HepG2 (cell line): ENCODE measurements around the gene SLC45A3. TPM values are rescaled to one million over a fixed set of nuclear protein-coding genes. Genes with fewer than 3 reads are reported as not detected.

Experiments
- ATAC-seq: fragments of 200-7000 bp; cut with Tn5 transposase; 3 replicates; pipeline ENCODE4 v1.9.1; 2020; ENCODE audit warnings: mild to moderate bottlenecking, moderate library complexity
- BruUV-seq: library from RNA; stranded (reverse); fragments of 400-500 nt; replicated peaks from 2 replicates; lab custom pipeline; 2021; lab: Mats Ljungman, UMichigan
- CTCF ChIA-PET: fragments of 300-600 bp; formaldehyde crosslinking; extraction: SDS; loops from one replicate; lab custom pipeline; 2021; ENCODE audit warnings: low total read pairs, inconsistent platforms, low intra/inter-chr PET ratio; lab: Yijun Ruan, JAX
- POLR2A ChIA-PET: fragments of 350-600 bp; sonication (Branson Sonifier 250); formaldehyde crosslinking; loops from one replicate; lab custom pipeline; 2020; ENCODE audit warnings: antibody characterized with exemption, inconsistent platforms; lab: Yijun Ruan, JAX
- DNase-seq: peaks from one replicate; pipeline ENCODE4 v3.0.0-alpha.2; 2015; ENCODE audit warnings: low spot score
- FAIRE-seq: peaks from 3 replicates; lab custom pipeline; 2011; peaks lifted over from hg19 to GRCh38; lab: Jason Lieb, UNC
- H2AFZ ChIP-seq: one replicate; pipeline ENCODE4 v1.6.1; 2011; ENCODE audit warnings: low read length, inconsistent platforms
- H3K27ac ChIP-seq: fragments of 300-600 bp; 3 replicates; pipeline ENCODE4 v1.8.0; 2011; ENCODE audit warnings: mixed run types, mild to moderate bottlenecking, mixed read lengths, low read length, inconsistent platforms; ENCODE audit not compliant: insufficient read depth; ENCODE audit errors: extremely low read length
- H3K27me3 ChIP-seq, 2 experiments: fragments of 200-600 bp in 1 of 2; 2 replicates in 1 of 2; 3 replicates in 1 of 2; pipeline versions ENCODE4 v1.6.0 to v1.8.0; 2011; ENCODE audit warnings: low read length in 2 of 2, mild to moderate bottlenecking in 2 of 2, moderate library complexity in 2 of 2, inconsistent platforms in 1 of 2; ENCODE audit not compliant: insufficient read depth in 2 of 2, control insufficient read depth in 1 of 2
- H3K36me3 ChIP-seq, 2 experiments: fragments of 200-600 bp in 1 of 2; replicated peaks in 1 of 2; 2 replicates in 1 of 2; 3 replicates in 1 of 2; pipeline versions ENCODE4 v1.5.1 to v1.8.0; 2011; ENCODE audit warnings: low read length in 2 of 2, inconsistent platforms in 1 of 2; ENCODE audit not compliant: insufficient read depth in 2 of 2, control insufficient read depth in 1 of 2
- H3K4me1 ChIP-seq: 2 replicates; pipeline ENCODE4 v1.5.1; 2012; ENCODE audit warnings: low read length, inconsistent platforms; ENCODE audit not compliant: insufficient read depth
- H3K4me2 ChIP-seq: 2 replicates; pipeline ENCODE4 v1.6.0; 2011; ENCODE audit warnings: low read depth, low read length, inconsistent platforms
- H3K4me3 ChIP-seq, 3 experiments: fragments of 200-600 bp in 1 of 3; sonication (generic), shearing (Covaris generic) in 1 of 3; replicated peaks in 1 of 3; 2 replicates each; pipeline ENCODE4 v1.5.1; 2011 to 2016; ENCODE audit warnings: low read length in 3 of 3, inconsistent platforms in 2 of 3, low read depth in 2 of 3, mild to moderate bottlenecking in 2 of 3, control low read depth in 1 of 3, mixed read lengths in 1 of 3; ENCODE audit not compliant: insufficient read depth in 1 of 3
- H3K79me2 ChIP-seq: one replicate; pipeline ENCODE4 v1.6.1; 2011; ENCODE audit warnings: low read length, inconsistent platforms; ENCODE audit not compliant: insufficient read depth
- H3K9ac ChIP-seq: 2 replicates; pipeline ENCODE4 v1.6.0; 2011; ENCODE audit warnings: mild to moderate bottlenecking, low read depth, low read length, inconsistent platforms; ENCODE audit not compliant: insufficient read depth
- H3K9me3 ChIP-seq: 2 replicates; pipeline ENCODE4 v1.5.1; 2012; ENCODE audit warnings: mild to moderate bottlenecking, low read length
- H4K20me1 ChIP-seq: 2 replicates; pipeline ENCODE4 v1.6.0; 2011; ENCODE audit warnings: inconsistent platforms, mild to moderate bottlenecking, low read length, moderate library complexity; ENCODE audit not compliant: insufficient read depth
- FOXA1 ChIP-seq, 2 experiments: fragments of 450-650 bp in 1 of 2; sonication (generic) in 1 of 2; formaldehyde crosslinking in 1 of 2; IDR thresholded peaks; 2 replicates each; pipeline versions ENCODE4 v1.4.0 to v1.6.1; 2016 to 2020; ENCODE audit warnings: missing genetic modification reagents in 1 of 2
- KAT8 ChIP-seq: IDR thresholded peaks from 2 replicates; pipeline ENCODE4 v1.6.1; 2016; ENCODE audit warnings: missing genetic modification reagents, missing compliant biosample characterization
- PITX1 ChIP-seq: sonication (generic); formaldehyde crosslinking; IDR thresholded peaks from 2 replicates; pipeline ENCODE4 v1.5.1; 2020; ENCODE audit warnings: mild to moderate bottlenecking, missing genetic modification reagents
- SOX5 ChIP-seq: IDR thresholded peaks from 2 replicates; pipeline ENCODE4 v1.6.1; 2016; ENCODE audit warnings: borderline replicate concordance
- ZFP36L1 ChIP-seq: sonication (generic); formaldehyde crosslinking; IDR thresholded peaks from 2 replicates; pipeline ENCODE4 v1.8.0; 2022; ENCODE audit warnings: mild to moderate bottlenecking, missing genetic modification reagents, moderate library complexity
- ZFP62 ChIP-seq: sonication (generic); formaldehyde crosslinking; IDR thresholded peaks from 2 replicates; pipeline ENCODE4 v1.4.0; 2020; ENCODE audit warnings: missing genetic modification reagents
- ZKSCAN1 ChIP-seq: fragments of 150-350 bp; IDR thresholded peaks from 2 replicates; pipeline ENCODE4 v1.6.1; 2014; ENCODE audit warnings: low read length
- ZNF354B ChIP-seq: sonication (generic); formaldehyde crosslinking; IDR thresholded peaks from 2 replicates; pipeline ENCODE4 v1.8.0; 2022; ENCODE audit warnings: mild to moderate bottlenecking, missing genetic modification reagents
- ZZZ3 ChIP-seq: sonication (generic); formaldehyde crosslinking; IDR thresholded peaks from 2 replicates; pipeline ENCODE4 v1.4.0; 2020; ENCODE audit warnings: missing genetic modification reagents, mild to moderate bottlenecking, borderline replicate concordance
- WGBS: methylation state at CpG from one replicate; pipeline ENCODE4 v1.1.6; 2017; ENCODE audit warnings: low lambda C conversion rate; 5-methylcytosine and 5-hydroxymethylcytosine counted together
- in situ Hi-C: cut with HindIII; loops from 2 replicates; pipeline ENCODE4 v1.10.0; 2017; ENCODE audit warnings: low pct_unique_long_range_greater_than_20kb; ENCODE audit not compliant: extremely low pct_ligation_motif_present
- intact Hi-C: fragments of 100-400 bp; cut with micrococcal nuclease; formaldehyde crosslinking; loops from one replicate; pipeline ENCODE4 v1.10.0; 2022; ENCODE audit not compliant: unreplicated experiment
- polyA plus RNA-seq, 8 experiments: library from polyadenylated mRNA; depleted of rRNA in 3 of 8; stranded (reverse) in 7 of 8; unstranded in 1 of 8; fragments of >200 nt; fragmentation: Illumina TruSeq in 4 of 8; extraction: Trizol in 4 of 8; gene quantifications; 2 replicates each; pipeline versions ENCODE4 v1.2.1 to v1.2.3, GENCODE V29; 2011 to 2016; ENCODE audit warnings: low read depth in 4 of 8, missing spikeins in 1 of 8, mixed read lengths in 1 of 8; ENCODE audit not compliant: insufficient read depth in 1 of 8
- total RNA-seq, 5 experiments: library from RNA; depleted of rRNA; stranded (reverse); fragments of >200 nt; fragmentation: Illumina TruSeq; extraction: Trizol; gene quantifications; 2 replicates each; pipeline ENCODE4 v1.2.3, GENCODE V29; 2016; ENCODE audit warnings: low read depth in 1 of 5
- TF ChIP-seq, protein P1 (sequence below): sonication (generic); formaldehyde crosslinking; IDR thresholded peaks from 2 replicates; pipeline ENCODE4 v1.5.1; 2020; ENCODE audit warnings: missing genetic modification reagents, mild to moderate bottlenecking, borderline replicate concordance
- TF ChIP-seq, protein P2 (sequence below): sonication (generic); formaldehyde crosslinking; IDR thresholded peaks from 2 replicates; pipeline ENCODE4 v1.8.0; 2022; ENCODE audit warnings: missing genetic modification reagents, low read depth, mild to moderate bottlenecking, borderline replicate concordance
- TF ChIP-seq, protein P3 (sequence below): sonication (generic); formaldehyde crosslinking; IDR thresholded peaks from 2 replicates; pipeline ENCODE4 v1.4.0; 2020; ENCODE audit warnings: missing genetic modification reagents
- TF ChIP-seq, protein P4 (sequence below): sonication (generic); formaldehyde crosslinking; IDR thresholded peaks from 2 replicates; pipeline ENCODE4 v1.9.0; 2021; ENCODE audit warnings: missing genetic modification reagents, borderline replicate concordance
- TF ChIP-seq, protein P5 (sequence below): IDR thresholded peaks from 2 replicates; pipeline ENCODE4 v1.6.1; 2016; ENCODE audit warnings: missing compliant biosample characterization, missing genetic modification reagents, borderline replicate concordance

SLC45A3 gene
- total and polyA plus RNA-seq, 2 of the 13 experiments (the other 11 are each of a cell fraction or from before 2014, with no cell fraction given), result 3.4 to 4.1 TPM

DNA sequence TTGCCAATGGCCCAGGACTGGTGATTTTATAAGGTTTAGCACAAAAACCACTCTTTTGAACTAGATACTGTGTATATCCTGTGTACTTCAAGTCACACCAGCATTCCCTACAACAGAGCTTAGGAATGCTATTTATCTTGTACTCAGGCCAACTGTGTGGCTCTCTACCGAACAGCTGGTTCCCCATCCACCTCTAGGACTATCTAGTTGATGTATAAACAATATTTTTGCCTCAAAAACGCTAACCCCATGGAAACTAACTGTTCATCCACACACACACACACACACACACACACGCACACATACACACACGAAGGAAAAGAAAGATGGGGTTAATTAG, 28.7 kb upstream of the SLC45A3 start:
- Histone ChIP-seq H3K4me2 (peak overlapping the region; percentile 28), H2AFZ (no peak overlapping the region), H4K20me1 (no peaks in the 10 kb centered on the region), H3K4me3 (no peak overlapping the region), H3K36me3 (no peaks in the 10 kb centered on the region), H3K27ac (peak overlapping the region; percentile 53), H3K79me2 (no peaks in the 10 kb centered on the region), H3K4me1 (peaks cover 78% of the 10 kb centered on the region), H3K9me3 (no peaks in the 10 kb centered on the region), H3K27me3 (no peaks in the 10 kb centered on the region), H3K9ac (no peak overlapping the region)
- peak; percentile 47 for DNase-seq
- WGBS, result 21% methylated on average over 4 of the region's 4 CpGs
- ChIA-PET POLR2A (interaction anchor here (1.1 to 2.2 kb wide), 6 partner anchors 15 to 126 kb away, joined by 3 to 16 read pairs (median 5); partner anchors contain the start of gene SLC45A3), CTCF (interaction anchor here (1.2 to 4.4 kb wide), 2 partner anchors 44 to 50 kb away, joined by 3 to 83 read pairs; no protein-coding TSS in a partner anchor)
- intact Hi-C loops, result no loop called here
- ATAC-seq, result peak; percentile 75
- in situ Hi-C loops, result no loop called here
- BruUV-seq, result no TSS peak
- no peak for FAIRE-seq
- TF ChIP-seq KAT8 (CRISPR knock-in tag) (no peak), SOX5 (CRISPR knock-in tag) (0 out of 2 replicates have a peak, but pooled peaks have one; percentile 13), PITX1 (no peak), ZFP36L1 (CRISPR knock-in tag) (no peak), FOXA1 (IDR thresholded peaks at IDR 0.05) (no peak), FOXA1 (CRISPR knock-in tag; IDR thresholded peaks at IDR 0.05) (no peak), ZKSCAN1 (no peak), ZZZ3 (CRISPR knock-in tag) (no peak), ZFP62 (CRISPR knock-in tag) (no peak), ZNF354B (CRISPR knock-in tag) (no peak)
- TF ChIP-seq, protein P1, sequence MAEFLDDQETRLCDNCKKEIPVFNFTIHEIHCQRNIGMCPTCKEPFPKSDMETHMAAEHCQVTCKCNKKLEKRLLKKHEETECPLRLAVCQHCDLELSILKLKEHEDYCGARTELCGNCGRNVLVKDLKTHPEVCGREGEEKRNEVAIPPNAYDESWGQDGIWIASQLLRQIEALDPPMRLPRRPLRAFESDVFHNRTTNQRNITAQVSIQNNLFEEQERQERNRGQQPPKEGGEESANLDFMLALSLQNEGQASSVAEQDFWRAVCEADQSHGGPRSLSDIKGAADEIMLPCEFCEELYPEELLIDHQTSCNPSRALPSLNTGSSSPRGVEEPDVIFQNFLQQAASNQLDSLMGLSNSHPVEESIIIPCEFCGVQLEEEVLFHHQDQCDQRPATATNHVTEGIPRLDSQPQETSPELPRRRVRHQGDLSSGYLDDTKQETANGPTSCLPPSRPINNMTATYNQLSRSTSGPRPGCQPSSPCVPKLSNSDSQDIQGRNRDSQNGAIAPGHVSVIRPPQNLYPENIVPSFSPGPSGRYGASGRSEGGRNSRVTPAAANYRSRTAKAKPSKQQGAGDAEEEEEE (CRISPR knock-in tag), result no peak
- TF ChIP-seq, protein P2, sequence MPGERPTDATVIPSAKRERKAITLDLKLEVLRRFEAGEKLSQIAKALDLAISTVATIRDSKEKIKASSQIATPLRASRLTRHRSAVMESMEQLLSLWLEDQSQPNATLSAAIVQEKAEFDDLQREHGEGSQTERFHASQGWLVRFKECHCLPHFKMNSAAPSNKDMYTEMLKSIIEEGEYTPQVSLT (CRISPR knock-in tag), result no peak
- TF ChIP-seq, protein P3, sequence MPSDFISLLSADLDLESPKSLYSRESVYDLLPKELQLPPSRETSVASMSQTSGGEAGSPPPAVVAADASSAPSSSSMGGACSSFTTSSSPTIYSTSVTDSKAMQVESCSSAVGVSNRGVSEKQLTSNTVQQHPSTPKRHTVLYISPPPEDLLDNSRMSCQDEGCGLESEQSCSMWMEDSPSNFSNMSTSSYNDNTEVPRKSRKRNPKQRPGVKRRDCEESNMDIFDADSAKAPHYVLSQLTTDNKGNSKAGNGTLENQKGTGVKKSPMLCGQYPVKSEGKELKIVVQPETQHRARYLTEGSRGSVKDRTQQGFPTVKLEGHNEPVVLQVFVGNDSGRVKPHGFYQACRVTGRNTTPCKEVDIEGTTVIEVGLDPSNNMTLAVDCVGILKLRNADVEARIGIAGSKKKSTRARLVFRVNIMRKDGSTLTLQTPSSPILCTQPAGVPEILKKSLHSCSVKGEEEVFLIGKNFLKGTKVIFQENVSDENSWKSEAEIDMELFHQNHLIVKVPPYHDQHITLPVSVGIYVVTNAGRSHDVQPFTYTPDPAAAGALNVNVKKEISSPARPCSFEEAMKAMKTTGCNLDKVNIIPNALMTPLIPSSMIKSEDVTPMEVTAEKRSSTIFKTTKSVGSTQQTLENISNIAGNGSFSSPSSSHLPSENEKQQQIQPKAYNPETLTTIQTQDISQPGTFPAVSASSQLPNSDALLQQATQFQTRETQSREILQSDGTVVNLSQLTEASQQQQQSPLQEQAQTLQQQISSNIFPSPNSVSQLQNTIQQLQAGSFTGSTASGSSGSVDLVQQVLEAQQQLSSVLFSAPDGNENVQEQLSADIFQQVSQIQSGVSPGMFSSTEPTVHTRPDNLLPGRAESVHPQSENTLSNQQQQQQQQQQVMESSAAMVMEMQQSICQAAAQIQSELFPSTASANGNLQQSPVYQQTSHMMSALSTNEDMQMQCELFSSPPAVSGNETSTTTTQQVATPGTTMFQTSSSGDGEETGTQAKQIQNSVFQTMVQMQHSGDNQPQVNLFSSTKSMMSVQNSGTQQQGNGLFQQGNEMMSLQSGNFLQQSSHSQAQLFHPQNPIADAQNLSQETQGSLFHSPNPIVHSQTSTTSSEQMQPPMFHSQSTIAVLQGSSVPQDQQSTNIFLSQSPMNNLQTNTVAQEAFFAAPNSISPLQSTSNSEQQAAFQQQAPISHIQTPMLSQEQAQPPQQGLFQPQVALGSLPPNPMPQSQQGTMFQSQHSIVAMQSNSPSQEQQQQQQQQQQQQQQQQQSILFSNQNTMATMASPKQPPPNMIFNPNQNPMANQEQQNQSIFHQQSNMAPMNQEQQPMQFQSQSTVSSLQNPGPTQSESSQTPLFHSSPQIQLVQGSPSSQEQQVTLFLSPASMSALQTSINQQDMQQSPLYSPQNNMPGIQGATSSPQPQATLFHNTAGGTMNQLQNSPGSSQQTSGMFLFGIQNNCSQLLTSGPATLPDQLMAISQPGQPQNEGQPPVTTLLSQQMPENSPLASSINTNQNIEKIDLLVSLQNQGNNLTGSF (CRISPR knock-in tag), result no peak
- TF ChIP-seq, protein P4, sequence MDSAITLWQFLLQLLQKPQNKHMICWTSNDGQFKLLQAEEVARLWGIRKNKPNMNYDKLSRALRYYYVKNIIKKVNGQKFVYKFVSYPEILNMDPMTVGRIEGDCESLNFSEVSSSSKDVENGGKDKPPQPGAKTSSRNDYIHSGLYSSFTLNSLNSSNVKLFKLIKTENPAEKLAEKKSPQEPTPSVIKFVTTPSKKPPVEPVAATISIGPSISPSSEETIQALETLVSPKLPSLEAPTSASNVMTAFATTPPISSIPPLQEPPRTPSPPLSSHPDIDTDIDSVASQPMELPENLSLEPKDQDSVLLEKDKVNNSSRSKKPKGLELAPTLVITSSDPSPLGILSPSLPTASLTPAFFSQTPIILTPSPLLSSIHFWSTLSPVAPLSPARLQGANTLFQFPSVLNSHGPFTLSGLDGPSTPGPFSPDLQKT (CRISPR knock-in tag), result no peak
- TF ChIP-seq, protein P5, sequence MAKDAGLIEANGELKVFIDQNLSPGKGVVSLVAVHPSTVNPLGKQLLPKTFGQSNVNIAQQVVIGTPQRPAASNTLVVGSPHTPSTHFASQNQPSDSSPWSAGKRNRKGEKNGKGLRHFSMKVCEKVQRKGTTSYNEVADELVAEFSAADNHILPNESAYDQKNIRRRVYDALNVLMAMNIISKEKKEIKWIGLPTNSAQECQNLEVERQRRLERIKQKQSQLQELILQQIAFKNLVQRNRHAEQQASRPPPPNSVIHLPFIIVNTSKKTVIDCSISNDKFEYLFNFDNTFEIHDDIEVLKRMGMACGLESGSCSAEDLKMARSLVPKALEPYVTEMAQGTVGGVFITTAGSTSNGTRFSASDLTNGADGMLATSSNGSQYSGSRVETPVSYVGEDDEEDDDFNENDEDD, result no peak
